ENCODE measurements around the gene STRADB. TPM values are rescaled to one million over a fixed set of nuclear protein-coding genes. Genes with fewer than 3 reads are reported as not detected.
"Not testable (repeated sequence)": the region's sequence is repeated elsewhere in the genome, so short reads cannot be mapped to it uniquely, and the experiment has no call there.

The STRADB gene
- total RNA-seq, 4 donors from 2014 or later: 25.6 to 41.9 (median 31.4) TPM

DNA sequence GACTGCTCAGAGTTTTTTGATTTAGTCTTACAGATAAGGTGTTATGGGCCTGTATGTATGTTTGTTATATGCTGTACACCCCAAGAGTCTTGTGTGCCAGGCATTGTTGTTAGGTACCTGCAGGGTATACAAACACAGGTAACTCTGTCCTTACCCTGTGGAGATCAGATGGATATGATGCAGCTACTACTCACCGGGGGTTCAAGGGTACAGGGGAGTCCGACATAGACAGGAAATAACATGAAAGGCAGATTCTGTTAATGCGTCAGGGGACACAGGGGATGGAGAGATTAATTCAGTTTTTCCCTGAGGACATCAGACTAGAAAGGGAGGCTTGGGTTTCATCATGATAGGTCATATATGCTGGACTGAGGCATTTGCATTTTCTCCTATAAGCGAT is 31.6 kb upstream of the STRADB start:
- H3K4me3 ChIP-seq (replicated peaks in 1 of 3): no peak overlapping the region
- no peaks in the 10 kb centered on the region for H3K9me3 ChIP-seq
- WGBS, 2 donors: 89% methylated on average over 4 of the region's 4 CpGs
- peaks cover 17 to 48% of the 10 kb centered on the region in 2 donors for H3K4me1 ChIP-seq
- intact Hi-C loops (cut with DNase I): no loop called here
- no peak for DNase-seq
- H3K27ac ChIP-seq: peak overlapping the region in 2 of 3 donors; percentile 33 to 60
- H3K36me3 ChIP-seq: no peaks in the 10 kb centered on the region
- TF ChIP-seq CTCF (IDR thresholded peaks at IDR 0.05): no peak
- no peak for TF ChIP-seq POLR2A (IDR thresholded peaks at IDR 0.05)
- H3K27me3 ChIP-seq: no peaks in the 10 kb centered on the region

GRCh38 chr2:201420442-201421113 is 31.0 kb upstream of the STRADB start:
- intact Hi-C loops (cut with DNase I): no loop called here
- peak overlapping the region in 2 of 3 donors; percentile 33 to 60 for H3K27ac ChIP-seq
- no peaks in the 10 kb centered on the region for H3K36me3 ChIP-seq
- no peak for TF ChIP-seq CTCF (IDR thresholded peaks at IDR 0.05)
- TF ChIP-seq POLR2A (IDR thresholded peaks at IDR 0.05): no peak
- H3K27me3 ChIP-seq: no peaks in the 10 kb centered on the region
- no peak for DNase-seq
- 77 to 86% methylated on average over 3 of the region's 3 CpGs for WGBS, 2 donors
- H3K9me3 ChIP-seq: no peaks in the 10 kb centered on the region
- H3K4me1 ChIP-seq: peaks cover 17 to 48% of the 10 kb centered on the region in 2 donors
- H3K4me3 ChIP-seq (replicated peaks in 1 of 3): no peak overlapping the region

- WGBS, 2 donors: 93 to 98% methylated on average over 9 of the region's 9 CpGs
- DNase-seq: no peak
- Histone ChIP-seq H3K4me3 (replicated peaks in 1 of 3) (no peak overlapping the region), H3K27ac (no peak overlapping the region), H3K4me1 (peaks cover 25 to 44% of the 10 kb centered on the region in 2 donors), H3K27me3 (no peaks in the 10 kb centered on the region), H3K36me3 (no peaks in the 10 kb centered on the region), H3K9me3 (no peaks in the 10 kb centered on the region)
- intact Hi-C loops (cut with DNase I): no loop called here
- TF ChIP-seq CTCF (IDR thresholded peaks at IDR 0.05) (no peak), POLR2A (IDR thresholded peaks at IDR 0.05) (no peak)
Observed at GRCh38 chr2:201425952-201426351, 25.6 kb upstream of the STRADB start.

DNA sequence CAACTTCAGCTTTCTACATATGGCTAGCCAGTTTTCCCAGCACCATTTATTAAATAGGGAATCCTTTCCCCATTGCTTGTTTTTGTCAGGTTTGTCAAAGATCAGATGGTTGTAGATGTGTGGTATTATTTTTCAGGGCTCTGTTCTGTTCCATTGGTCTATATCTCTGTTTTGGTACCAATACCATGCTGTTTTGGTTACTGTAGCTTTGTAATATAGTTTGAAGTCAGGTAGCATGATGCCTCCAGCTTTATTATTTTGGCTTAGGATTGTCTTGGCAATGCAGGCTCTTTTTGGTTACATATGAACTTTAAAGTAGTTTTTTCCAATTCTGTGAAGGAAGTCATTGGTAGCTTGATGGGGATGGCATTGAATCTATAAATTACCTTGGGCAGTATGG is 23.2 kb upstream of the STRADB start:
- H3K27me3 ChIP-seq; intact Hi-C loops (cut with DNase I); H3K9me3 ChIP-seq; DNase-seq; H3K27ac ChIP-seq; H3K36me3 ChIP-seq; H3K4me3 ChIP-seq (replicated peaks in 1 of 3): not testable (repeated sequence)
- peaks cover 48 to 54% of the 10 kb centered on the region in 2 donors for H3K4me1 ChIP-seq

GRCh38 chr2:201429835-201430234 is 21.7 kb upstream of the STRADB start:
- H3K36me3 ChIP-seq; H3K9me3 ChIP-seq; H3K4me3 ChIP-seq (replicated peaks in 1 of 3); H3K27ac ChIP-seq; DNase-seq; intact Hi-C loops (cut with DNase I); H3K27me3 ChIP-seq: not testable (repeated sequence)
- peaks cover 51 to 54% of the 10 kb centered on the region in 2 donors for H3K4me1 ChIP-seq
- 96 to 98% methylated on average over 6 of the region's 6 CpGs for WGBS, 2 donors

GRCh38 chr2:201430322-201430721 is 21.2 kb upstream of the STRADB start:
- DNase-seq: not testable (repeated sequence)
- 96 to 97% methylated on average over 5 to 12 of the region's 12 CpGs for WGBS, 2 donors

More at GRCh38 chr2:201430322-201430721, 21.2 kb upstream of the STRADB start:
- H3K4me1 ChIP-seq: peaks cover 46 to 49% of the 10 kb centered on the region in 2 donors
- H3K27me3 ChIP-seq; H3K9me3 ChIP-seq; H3K36me3 ChIP-seq; H3K27ac ChIP-seq; intact Hi-C loops (cut with DNase I); H3K4me3 ChIP-seq (replicated peaks in 1 of 3): not testable (repeated sequence)

Measured in thyroid gland (tissue), 4 donors.